T-helper 1 cell treated with Interleukin-12 subunit alpha and Interleukin-12 subunit beta and Interleukin-4 antibody, amounts not matched to agents 30 ng/mL and 1 ng/mL, for 36 hours (primary cell): Measurements from ENCODE around the gene GSTA4. TPM values are rescaled to one million over a fixed set of nuclear protein-coding genes. Genes with fewer than 3 reads are reported as not detected.

Source experiments
- intact Hi-C: fragments of 100-400 bp; cut with micrococcal nuclease; formaldehyde crosslinking; loops from one replicate; pipeline ENCODE4 v1.15.1; 2024
- total RNA-seq: library from RNA; stranded (reverse); gene quantifications from 2 replicates; pipeline ENCODE4 v1.2.3, GENCODE V29; 2022

GSTA4 gene
- total RNA-seq, 1 donor from 2014 or later: 4.8 TPM

DNA sequence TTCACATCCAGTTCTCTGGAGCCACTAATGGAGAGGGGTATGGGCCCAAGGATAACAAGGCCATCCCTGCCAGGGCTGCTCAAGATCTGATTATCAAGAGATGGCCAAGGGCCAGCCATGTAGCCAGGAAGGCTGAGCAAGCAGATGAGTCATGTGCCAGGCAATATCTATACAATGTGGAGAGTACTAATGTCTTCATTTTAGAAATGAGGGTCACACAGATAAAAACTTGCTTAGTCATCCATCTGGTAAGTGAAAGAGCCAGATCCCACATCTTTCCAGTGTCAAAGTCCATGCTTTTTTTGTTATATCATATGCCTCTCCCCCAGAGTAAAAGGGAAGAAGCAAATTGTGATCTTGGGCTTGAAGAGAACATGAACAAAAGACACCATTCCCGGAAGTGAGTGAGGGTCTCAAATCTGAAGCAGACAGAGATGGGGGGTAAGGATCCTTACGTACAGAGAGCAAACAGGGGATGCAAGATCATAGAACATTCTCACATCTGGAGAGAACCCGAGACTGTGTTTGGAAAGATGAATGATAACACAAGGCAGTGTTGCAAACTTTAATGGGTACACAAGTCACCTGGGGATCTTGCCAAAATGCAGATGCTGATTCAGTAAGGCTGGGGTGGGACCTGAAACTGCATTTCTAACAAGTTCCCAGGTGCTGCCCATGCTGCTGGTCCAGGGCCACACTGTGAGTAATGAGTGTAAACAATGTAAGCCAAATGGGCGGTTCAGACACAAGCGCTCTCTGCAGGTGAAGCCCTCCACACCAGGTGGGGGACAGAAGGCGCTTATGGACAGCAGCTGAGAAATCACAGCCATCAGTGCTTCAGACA lies 65.5 kb downstream of the GSTA4 start:
- intact Hi-C loops: no loop called here

Other genes with a start within 250 kb of the GSTA4 start
- not detected in 2 replicates for gene GSTA2, start 231.8 kb downstream of the GSTA4 start, total RNA-seq
- not detected in 2 replicates for gene GSTA1, start 191.5 kb downstream of the GSTA4 start, total RNA-seq
- not detected in 2 replicates for gene GSTA5, start 154.5 kb downstream of the GSTA4 start, total RNA-seq
- not detected in 2 replicates for gene GSTA3, start 85.6 kb downstream of the GSTA4 start, total RNA-seq
- gene CILK1, start 66.5 kb upstream of the GSTA4 start, total RNA-seq: 9.5 and 10.4 TPM in 2 replicates
- gene FBXO9, start 70.1 kb upstream of the GSTA4 start, total RNA-seq: 72.5 and 73.2 TPM in 2 replicates
- 0.10 TPM in 1 of 2 replicates, not detected in the other for gene GCM1, start 153.6 kb upstream of the GSTA4 start, total RNA-seq